Measurements from ENCODE around the gene MTMR10.

DNA sequence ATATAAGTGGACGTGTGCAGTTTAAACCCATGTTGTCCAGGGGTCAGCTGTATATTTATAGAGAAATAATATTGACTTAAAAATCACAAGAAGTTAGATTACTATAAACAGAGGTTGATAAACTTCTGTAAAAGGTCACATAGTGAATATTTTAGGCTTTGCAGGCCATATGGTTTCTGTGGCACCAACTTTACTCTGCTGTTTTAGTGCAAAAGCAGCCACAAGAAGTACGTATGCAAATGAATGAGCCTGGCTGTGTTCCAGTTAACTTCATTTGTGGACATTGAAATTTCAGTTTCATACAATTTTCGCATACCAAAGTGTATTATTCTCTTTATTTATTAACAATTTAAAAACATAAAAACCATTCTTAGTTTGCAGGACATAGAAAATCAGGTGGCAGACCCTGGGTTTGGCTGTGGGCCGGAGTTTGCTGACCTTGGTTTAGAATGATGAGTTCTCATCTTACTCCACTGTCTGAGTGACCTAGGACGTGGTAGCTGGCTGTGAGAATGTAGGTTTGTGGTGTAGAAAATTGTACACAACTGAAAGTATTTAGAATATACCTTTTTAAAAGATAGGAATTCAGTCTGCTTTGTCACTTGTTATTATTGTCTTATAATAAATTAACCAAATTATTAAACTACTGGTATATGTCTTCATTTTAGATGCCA, 71.4 kb downstream of the MTMR10 start:
- TF ChIP-seq POLR2A (IDR thresholded peaks at IDR 0.05) = no peak
- TF ChIP-seq, protein P1, sequence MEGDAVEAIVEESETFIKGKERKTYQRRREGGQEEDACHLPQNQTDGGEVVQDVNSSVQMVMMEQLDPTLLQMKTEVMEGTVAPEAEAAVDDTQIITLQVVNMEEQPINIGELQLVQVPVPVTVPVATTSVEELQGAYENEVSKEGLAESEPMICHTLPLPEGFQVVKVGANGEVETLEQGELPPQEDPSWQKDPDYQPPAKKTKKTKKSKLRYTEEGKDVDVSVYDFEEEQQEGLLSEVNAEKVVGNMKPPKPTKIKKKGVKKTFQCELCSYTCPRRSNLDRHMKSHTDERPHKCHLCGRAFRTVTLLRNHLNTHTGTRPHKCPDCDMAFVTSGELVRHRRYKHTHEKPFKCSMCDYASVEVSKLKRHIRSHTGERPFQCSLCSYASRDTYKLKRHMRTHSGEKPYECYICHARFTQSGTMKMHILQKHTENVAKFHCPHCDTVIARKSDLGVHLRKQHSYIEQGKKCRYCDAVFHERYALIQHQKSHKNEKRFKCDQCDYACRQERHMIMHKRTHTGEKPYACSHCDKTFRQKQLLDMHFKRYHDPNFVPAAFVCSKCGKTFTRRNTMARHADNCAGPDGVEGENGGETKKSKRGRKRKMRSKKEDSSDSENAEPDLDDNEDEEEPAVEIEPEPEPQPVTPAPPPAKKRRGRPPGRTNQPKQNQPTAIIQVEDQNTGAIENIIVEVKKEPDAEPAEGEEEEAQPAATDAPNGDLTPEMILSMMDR (IDR thresholded peaks at IDR 0.05) = no peak
